GM18508 (cell line): ENCODE measurements around the gene MTM1.

Source experiments
- ATAC-seq: cut with Tn5 transposase; IDR thresholded peaks from one replicate; pipeline ENCODE4 v1.9.1; 2021; ENCODE audit warnings: moderate number of reproducible peaks; ENCODE audit not compliant: insufficient read depth, unreplicated experiment

The MTM1 gene

DNA sequence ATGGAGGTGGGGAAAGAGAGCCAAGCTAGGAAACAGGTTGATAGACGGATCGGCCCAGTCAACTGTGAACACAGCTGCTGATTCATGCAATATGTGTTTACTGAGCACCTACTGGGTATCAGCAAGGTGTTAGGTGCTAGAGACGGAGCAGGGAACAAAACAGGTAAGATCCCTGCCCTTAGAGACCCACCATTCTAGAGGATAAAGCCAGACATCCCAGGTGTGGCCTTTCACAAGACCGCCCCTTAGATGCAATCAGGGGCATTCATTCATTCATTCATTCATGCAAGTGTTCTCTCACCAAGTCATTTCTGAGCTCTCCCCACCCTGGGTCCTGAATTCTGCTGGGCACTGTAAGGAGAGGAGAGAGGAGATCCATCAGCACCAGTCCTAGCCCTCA lies 20.2 kb upstream of the MTM1 start:
- ATAC-seq = no peak

DNA sequence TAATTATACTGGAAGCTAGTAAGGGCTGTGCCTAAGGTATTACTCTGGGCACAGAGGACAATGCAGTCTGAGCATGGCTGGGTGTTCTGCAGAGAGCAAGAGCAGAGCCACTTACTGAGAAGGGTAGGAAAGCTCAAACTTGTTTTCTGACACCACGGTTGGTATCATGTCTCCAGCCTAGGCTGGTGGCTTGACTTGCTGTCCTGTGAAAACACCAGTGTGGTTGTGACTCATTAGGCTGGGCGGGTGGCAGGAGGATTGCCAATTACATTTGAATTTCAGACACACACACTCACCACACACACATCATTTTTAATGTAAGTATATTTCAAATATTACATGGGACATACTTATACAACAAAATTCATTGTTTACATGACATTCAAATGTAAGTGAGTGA lies 19.7 kb upstream of the MTM1 start:
- ATAC-seq = no peak

DNA sequence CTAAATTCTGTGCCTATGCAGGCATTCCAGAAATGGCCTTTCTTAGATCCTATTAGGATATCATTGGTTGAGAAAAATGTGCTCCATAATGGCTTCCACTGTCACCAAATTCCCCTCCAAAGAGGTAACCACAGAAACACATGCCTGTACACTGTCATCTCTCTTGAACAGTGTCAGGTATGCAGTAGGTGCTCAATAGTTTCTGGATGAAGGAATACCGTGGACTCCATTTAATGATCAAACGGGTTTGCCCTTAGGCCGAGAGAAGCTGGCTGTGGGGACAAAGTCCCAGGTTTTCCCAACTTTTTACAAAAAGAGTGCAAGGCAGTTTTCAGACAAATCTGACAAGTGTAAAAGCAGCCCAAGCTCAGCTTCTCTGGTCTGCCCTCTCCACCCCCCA lies 16.5 kb upstream of the MTM1 start:
- ATAC-seq = no peak

DNA sequence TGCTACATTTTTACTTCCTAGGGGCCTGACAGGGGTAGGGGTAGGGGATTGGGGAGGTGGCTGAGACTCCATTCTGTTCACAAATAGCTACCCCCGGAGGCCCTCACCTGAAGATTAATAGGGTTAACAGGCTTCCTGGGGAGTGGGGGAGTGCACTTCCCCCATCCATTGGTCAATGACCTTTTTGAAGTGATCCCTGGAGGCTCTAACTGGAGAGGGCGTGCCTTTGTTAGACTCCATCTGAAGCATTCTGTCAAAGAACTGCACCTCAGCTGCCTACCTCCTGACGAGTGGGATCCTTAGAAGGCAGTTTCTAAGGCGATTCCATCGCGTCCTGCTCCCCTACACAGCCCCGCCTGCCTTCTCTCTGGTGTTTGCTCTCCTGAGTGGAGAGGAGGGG lies 10.0 kb upstream of the MTM1 start:
- no peak for ATAC-seq

GRCh38 chrX:150564838-150565237 lies 3.6 kb upstream of the MTM1 start:
- ATAC-seq = no peak

DNA sequence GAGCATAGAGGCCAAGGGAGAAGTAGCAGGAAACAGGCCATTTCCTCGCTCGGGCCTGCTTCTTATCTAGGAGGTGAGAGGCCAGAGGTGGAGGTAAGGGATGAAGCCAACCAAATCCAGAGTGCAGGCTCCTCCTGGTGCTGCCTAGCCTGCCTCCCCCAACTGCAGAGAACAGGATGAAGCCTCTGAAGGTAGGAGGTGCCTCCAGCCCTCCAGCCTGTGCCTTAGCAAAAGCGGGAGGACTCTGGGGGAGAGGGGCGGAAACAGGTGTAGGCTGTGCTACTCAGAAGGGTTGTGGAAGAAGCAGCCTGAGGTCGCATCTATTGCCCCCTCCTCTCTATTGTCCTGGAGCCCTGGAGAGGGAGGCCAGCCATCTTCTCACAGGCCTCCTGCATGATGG lies 2.9 kb upstream of the MTM1 start:
- no peak for ATAC-seq

- ATAC-seq = no peak
Observed at GRCh38 chrX:150566734-150567182, 1.7 kb upstream of the MTM1 start.

- ATAC-seq = no peak
Observed at GRCh38 chrX:150567645-150568319, 639 bp upstream of the MTM1 start.

DNA sequence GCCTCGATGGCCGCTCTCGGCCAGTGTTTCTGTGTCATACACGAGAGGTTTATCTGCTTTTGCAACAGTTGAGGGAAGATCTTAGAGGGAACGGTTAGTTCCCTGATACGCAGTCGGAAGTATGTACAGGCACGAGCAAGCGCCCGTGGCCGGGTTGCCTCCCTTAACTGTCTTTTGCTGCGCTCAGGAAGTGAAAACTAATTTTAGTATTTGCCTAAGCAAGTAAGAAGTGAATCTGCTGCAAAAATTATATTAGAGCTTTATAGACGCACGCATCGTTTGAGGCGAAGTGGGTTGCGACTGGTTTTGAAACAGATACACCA lies 695 bp downstream of the MTM1 start:
- ATAC-seq = no peak

- ATAC-seq = no peak
Observed at GRCh38 chrX:150570512-150570911, 2.1 kb downstream of the MTM1 start.

DNA sequence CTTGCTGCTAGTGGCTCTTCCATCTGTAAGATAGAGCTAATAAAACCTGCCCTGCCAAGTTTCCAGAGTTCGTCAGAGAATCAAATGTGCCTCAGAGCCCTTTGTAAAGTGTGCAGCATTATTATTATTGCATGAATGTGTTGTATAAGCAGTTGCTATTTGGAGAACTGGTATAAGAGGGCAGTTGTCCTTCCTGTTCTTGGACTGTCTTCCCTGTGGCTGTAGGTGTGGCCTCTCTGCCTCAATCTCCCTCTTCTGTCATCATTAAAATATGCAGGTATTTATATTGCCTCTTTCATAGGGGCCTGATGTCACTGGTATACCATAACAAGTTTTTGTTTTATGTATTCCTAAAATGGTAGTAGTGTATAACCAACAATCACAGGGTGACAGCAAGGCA lies 3.8 kb downstream of the MTM1 start:
- ATAC-seq = no peak

DNA sequence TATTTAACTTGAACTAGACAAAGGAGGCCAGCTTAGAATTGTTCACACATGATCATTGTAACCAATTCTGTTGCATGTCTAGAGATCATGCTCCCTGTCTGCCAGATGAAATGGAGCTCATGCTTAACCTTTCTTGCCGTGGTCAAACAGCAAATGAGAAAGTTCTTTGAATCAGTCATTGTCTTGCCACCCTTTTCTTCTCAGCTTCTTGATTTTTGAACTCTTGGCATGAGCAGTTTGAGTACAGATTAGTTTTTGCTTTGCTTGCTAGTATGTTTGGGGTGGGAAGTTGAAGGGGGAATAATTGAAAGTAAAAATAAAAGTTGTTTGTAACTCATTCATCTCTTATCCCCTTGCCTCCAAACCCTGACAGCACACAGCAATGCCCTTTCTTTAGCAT lies 4.7 kb downstream of the MTM1 start:
- no peak for ATAC-seq

DNA sequence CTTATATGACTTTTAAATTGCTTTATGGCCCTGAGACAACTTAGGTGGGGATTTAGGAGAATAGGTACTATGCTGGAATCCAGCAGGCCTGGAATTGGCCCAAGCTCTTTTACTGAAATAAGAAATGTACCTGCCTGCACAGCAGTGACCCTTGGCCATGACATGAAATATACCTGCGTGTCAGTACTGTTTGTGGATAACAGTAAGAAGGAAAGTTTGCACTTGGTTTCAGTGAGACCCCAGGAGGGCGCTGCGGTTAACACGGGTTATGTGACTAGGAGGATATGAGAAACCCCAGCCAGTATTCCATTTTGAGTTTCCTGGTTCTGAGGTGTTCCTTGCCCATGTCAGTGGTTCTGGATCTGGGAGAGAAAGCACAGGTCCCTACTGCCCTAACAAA lies 5.3 kb downstream of the MTM1 start:
- ATAC-seq = no peak

DNA sequence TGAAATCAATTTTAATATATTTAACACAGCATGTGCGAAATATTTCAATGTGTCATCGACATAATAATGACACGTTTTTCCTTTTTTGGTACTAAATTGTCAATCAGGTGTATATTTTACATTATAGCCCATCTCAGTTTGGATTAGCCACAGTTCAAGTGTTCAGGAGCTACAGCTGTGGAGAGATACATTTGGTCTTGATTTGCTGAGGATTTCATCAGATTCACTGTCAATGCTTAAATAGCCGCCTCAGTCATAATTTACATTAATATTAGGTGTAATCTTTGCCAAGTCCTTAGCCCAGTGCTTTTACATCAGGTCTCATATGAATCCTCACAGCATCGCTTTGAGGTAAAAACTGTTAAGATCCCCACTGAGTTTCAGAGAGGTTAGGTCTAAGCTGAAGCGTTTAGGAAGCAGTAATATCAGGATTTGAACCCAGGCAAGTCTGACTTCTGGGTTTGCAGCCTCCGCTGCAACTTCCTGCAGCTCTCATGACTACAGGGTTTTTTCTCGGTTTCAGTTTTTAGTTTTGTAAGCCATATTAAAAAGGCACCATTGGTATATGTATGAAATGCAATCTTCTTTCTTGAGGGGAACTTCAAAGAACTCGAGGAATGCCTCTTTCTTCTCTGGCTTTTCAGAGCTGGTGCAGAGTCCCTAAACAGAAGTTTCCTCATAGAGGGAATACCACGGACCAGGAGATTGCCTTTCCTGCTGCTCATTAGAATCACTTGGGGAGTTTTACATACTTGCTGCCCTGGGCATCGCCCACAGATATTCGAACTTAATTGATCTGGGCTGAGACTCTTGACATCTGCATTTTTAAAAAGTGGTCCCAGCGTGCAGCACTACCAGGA lies 6.4 kb downstream of the MTM1 start:
- ATAC-seq = no peak

DNA sequence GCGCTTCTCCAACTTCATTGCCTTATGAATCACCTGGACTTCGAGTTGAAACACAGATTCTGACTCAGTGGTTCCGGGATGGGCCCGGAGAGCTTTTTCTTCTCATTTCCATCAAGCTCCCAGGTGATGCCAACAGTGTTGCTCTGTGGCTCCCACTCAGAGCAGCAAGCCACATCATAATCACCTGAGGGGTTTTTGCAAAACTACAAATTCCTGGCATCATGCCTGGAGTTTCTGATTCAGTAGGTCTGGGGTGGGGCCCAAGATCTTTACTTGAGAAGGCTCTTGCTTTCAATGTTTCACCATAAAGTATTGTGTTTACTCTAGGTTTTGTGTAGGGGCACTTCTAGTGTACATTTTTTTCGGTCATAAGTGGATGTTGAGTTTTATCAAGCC lies 7.0 kb downstream of the MTM1 start:
- ATAC-seq = no peak

DNA sequence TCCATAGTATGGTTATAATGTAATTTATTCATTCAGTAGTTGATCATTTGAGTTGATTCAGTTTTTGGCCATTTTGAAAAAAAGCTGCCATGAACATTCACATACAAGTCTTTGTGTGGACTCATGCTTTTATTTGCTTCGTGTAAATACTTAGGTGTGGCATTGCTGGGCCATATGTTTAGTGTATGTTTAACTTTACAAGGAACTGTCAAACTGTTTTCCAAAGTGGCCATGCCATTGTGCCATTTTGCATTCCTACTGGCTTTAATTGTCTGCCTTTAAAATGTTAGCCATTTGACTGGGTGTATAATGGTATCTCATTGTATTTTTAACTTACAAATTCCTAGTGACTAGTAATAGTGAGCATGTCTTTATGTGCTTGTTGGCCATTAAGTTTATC lies 8.8 kb downstream of the MTM1 start:
- ATAC-seq = no peak

DNA sequence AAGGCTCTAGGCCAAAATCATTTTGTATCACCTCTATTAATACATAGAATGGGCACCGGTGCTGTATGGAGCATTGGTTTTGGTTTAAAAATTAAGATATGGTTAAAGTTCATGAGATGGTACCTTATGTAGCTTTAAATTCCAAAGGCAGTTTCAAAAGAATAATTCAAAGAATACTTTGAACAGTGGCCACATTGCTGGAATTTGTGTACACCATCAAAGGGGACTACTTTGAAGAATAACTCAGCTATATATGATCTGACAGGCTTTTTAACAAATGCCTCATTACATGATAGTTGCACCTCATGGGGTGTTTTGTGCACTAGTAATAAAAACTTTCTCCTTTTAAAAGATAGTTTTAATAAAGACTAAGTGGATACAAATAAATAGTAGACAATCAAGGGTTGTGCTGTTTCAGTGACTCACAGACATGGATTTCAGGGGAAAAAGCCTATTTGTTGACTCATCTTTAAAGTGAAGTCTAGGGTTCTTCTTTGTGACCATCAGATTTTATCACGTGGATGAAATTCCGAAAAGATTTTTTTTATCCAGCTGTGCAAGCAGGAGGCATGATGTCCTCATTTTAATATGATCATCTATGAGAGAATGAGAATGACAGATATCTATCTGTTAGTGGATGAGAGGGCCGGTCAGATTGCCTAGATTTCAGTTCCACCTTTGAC lies 12.8 kb downstream of the MTM1 start:
- no peak for ATAC-seq

GRCh38 chrX:150582338-150582948 lies 14.0 kb downstream of the MTM1 start:
- no peak for ATAC-seq

- no peak for ATAC-seq
Observed at GRCh38 chrX:150587585-150588503, 19.4 kb downstream of the MTM1 start.

- ATAC-seq = no peak
Observed at GRCh38 chrX:150594584-150594983, 26.2 kb downstream of the MTM1 start.
